ACHN (cell line): Measurements from ENCODE around the gene SMOC2.

Experiments
- DNase-seq: peaks from one replicate; pipeline ENCODE4 v3.0.0-alpha.2; 2015
- in situ Hi-C: cut with HindIII; loops from 2 replicates; pipeline ENCODE4 v1.10.0; 2017; ENCODE audit warnings: low sequenced_read_pairs, low pct_ligation_motif_present, low pct_unique_long_range_greater_than_20kb

SMOC2 gene

DNA sequence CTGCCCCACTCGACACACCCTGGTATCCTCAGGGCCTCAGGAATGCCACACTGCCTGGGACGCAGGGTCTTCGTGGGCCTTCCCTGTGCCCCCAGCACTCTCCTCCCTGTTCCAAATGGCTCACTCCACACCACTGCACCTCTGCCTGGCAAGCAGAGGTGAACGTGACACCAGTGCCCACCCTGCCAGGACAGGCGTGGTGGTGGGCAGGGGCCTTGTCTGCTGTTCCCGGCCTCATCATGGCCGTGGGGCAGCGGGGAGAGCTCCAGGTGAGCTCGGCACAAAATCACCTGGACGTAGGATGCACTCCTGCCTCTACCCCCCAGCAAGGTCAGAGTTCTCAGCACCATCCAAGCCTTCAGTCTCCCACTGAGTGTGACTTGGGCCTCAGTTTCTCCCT, 202.4 kb downstream of the SMOC2 start:
- in situ Hi-C loops, result no loop called here
- no peak for DNase-seq

DNA sequence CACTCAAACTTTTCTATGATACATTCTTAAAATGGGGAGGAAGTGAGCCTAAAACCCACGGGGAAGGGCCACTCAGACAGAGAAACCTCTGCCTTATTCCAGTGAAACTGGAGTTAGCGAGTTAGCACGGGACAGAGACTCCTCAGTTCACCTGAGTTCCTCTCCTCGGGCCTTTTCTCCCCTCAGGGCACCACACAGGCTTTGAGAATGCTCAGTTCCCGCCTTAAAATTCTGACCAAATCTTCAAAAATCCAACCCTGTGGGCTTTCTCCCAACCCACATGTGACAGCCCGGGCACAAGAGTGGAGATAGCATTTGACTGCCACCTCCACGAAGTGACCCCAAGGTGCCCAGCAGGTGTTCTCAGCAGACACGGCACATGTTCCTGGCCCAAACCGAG, 204.3 kb downstream of the SMOC2 start:
- DNase-seq, result no peak
- in situ Hi-C loops, result no loop called here

DNA sequence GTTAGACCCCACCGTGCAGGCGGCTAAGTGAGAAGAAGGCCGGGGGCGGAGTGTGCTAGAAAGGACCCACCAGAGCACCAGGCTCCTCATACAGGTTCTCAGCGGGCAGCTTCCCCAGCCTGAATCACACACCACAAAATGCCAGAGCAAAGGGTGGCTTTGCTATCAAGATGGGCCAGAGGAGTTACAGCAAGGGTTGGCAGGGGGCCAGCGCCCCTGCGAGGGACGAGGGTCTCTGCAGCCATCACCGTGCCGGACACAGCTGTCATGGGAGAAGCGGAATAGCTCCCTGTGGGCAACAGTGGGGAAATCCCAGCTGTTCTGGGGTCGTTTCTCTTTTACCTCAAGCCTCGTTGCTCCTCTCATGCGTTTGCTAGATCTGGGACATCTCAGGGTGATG, 206.3 kb downstream of the SMOC2 start:
- DNase-seq, result no peak
- in situ Hi-C loops, result no loop called here

DNA sequence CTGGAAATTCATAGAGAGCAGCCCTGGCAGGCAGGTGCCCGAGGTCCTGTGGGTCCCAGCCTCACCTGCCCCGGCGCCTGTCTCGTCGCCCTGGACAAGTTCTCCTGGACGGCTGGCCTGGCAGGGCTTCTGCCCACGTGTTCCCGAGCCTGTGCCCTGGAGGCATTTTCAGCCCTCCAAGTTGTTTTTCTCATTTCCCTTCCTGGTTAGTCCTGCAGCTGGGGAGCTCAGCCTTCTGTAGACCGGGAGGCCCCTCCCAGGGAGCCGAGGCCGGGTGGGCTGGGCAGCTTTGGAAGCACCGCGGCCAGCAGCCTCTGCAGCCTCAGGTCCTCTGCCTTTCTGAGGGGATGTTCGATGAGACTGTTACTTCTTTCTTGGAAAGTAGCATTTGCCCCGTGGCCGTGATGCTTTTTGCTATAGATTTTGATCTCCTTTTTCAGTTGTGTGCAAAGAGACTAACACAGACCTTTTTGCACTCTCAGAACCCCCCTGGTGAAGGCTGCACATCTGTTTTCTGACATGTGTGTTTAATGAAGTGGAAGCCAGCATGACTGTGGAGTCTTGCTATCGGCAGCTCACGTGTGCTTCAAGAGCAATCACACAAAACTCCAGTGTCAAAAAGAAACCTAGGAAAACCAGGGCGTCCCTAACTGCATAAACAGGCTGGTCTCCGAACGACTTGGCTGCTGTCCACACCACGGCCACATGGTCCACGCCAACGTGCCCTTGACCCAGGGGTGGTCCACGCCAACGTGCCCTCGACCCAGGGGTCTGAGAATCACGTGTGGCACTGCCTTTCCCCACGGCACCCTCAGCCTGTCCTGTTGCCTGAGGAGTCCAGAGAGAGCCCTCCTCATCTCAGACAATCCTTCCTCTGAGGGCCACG, 207.5 kb downstream of the SMOC2 start:
- in situ Hi-C loops, result no loop called here
- no peak for DNase-seq

DNA sequence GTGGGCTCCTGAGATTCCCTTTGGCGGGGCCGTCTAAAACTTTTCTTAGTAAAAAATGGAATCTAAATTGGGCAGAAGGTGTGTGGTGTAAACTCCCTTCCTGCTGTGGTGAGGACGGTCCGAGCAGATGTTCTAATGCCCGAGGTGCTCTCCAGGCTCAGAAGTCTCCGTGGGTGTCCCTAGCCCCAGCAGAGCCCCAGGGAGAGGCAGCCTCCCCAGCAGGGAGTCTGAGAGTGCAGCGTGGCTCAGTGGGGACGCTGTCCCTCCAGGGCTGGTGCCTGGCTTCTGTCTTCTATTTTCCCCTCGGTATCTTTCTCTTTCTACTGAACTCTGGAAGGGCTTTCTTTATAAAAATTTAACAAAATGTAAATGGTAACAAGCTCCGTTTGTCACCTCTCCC, 208.2 kb downstream of the SMOC2 start:
- no peak for DNase-seq
- in situ Hi-C loops, result no loop called here

DNA sequence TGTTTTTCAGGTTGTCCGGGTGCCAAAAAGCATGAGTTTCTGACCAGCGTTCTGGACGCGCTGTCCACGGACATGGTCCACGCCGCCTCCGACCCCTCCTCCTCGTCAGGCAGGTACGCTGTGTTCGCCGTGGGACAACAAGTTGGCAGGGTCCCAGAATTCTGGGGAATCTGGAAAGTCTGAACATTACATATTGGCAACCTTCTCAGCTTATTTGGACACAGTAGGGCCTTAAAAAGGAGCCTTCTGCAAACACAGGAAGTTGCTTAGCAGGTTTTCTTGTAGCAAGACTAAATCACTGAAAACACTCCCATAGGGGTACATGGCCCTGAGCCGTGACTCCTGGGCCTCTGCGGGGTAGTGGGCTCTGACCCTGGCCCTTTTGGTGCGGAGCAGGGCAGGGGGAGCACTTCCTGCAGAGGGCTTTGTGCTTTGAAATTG, 209.7 kb downstream of the SMOC2 start:
- no peak for DNase-seq
- in situ Hi-C loops, result no loop called here

DNA sequence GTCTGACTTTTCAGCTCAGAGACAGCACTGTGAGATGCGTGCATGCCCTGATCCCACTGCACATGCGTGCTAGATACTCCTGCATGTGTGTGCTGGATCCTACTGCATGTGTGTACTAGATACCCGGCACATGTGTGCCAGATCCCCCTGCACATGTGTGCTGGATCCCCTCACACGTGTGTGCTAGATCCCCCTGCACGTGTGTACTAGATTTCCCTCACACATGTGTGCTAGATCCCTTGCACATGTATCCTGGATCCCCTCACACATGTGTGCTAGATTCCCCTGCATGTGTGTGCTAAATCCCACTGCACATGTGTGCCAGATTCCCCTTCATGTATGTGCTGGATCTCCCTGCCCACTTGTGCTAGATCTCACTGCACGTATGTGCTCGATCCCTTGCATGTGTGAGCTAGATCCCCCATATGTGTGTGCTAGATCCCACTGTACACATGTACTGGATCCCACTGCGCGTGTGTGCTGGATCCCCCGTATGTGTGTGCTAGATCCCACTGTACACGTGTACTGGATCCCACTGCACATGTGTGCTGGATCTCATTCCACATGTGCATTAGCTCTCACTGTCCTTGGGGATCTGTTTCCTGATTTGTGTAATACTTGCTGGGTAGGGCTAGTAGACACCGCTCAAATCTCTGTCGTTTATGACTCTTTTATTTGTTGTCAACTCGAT, 214.6 kb downstream of the SMOC2 start:
- in situ Hi-C loops, result no loop called here

DNA sequence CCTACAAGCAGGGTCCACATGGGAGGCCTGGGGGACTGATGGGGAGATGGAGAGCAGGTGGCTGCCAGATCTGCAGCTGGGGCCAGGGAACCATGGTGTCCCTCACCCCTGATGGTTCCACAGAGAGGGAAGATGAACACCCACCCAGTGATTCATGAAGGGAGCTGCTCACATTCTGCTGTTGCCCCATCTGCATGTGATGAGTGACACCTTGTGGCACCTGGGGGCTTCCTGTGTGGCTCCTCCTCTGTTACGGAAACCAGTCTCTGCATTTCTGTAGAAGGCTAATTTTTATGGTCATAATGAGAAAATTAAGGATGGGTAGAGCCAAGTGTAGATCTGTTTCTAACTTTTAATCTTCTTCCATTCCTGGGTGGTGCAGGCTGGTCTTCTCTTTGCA, 217.1 kb downstream of the SMOC2 start:
- in situ Hi-C loops, result no loop called here
- no peak for DNase-seq

More for the DNA sequence above, 214.6 kb downstream of the SMOC2 start:
- DNase-seq, result no peak

DNA sequence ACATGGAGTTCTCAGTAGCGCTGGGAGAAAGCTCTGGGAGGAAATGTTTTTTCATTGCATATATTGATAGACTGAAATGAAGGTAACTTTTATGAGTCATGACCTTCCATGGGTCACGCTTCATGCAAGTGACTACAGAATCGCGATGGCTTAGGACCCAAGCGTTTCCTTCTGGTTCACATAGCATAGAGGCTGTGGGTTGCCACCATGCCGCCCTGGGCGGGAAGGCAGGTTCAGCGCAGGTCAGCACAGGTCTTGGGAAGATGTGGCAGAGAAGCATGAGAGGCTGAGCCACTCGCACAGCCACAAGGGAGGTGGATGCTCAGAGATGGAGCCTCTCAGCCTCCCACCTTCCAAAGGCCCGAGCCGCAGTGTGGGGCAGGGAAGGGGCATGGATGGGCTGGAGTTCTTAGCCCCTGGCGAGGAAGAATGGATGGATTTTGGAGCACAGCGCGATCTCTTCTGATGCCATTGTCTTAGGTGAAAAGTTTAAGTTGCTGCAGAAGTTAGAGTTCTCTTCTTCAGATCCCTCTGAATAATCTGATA, 219.5 kb downstream of the SMOC2 start:
- DNase-seq, result no peak
- in situ Hi-C loops, result no loop called here

DNA sequence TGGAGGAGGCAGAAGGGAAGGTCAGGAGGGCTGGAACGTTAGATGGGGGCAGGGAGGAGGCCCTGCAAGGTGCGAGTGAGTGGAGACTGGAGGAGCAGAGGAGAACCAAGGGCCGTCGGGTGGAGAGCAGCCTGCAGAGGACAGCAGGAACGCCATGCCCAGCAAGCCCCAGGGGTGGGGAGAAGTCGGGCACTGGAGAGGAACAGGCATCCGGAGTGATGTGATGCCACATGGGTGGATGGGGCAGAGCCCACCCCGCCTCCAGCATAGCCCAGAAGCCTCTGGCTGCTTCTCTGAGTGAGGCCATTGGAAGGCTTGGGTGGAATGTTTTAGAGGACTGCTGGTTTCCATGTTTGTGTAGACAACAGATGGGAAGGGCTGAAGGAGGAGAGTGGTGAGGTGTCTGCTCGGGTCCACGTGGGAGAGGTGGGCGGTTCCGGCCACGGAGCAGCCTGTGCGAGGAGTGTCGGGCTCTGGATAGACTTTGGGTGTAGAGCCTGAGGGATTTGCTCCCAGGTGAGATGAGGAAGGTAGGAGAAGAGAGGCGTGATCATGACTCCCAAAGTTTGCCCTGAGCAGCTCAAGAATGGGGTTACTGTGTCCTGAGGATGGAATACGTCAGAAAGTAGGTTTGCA, 221.4 kb downstream of the SMOC2 start:
- in situ Hi-C loops, result no loop called here
- no peak for DNase-seq

DNA sequence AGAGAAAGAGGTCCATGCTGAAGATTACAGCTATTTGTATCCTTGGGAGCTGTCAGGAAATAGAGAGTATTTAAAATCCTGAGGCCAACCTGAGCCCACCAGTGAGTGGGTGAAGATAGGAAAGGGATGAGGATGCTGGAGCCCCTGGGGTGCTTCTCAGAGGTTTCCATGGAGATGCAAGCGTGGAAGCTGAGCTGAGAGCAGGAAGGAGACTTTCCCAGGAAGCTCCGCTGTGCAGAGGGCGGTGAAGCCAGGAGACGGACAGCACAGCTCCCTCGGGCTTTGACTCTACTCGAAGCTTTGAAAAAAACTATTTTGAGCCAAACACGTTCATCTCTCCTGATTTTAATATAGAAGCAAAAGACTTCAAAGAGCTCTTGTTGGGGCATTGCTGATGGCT, 222.1 kb downstream of the SMOC2 start:
- in situ Hi-C loops, result no loop called here
- DNase-seq, result no peak

DNA sequence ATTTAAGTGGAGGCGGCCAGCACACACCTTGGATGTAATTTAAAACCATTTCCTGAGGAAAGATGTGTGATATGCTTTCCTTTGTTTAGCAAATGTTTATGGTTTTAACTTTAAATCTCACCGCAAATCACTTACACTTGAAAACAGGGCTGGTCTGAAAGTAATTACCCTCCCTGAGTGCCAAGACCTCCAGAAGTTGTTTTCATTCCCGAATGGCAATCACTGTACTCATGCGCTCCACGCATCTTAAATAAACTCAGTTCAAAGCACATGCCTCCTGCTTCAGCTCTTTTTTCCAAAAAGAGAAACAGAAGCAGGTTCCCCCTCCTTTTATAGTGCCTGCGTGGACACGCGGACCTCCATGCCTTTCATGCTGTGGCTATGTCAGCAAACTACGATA, 224.0 kb downstream of the SMOC2 start:
- in situ Hi-C loops, result no loop called here
- DNase-seq, result no peak

DNA sequence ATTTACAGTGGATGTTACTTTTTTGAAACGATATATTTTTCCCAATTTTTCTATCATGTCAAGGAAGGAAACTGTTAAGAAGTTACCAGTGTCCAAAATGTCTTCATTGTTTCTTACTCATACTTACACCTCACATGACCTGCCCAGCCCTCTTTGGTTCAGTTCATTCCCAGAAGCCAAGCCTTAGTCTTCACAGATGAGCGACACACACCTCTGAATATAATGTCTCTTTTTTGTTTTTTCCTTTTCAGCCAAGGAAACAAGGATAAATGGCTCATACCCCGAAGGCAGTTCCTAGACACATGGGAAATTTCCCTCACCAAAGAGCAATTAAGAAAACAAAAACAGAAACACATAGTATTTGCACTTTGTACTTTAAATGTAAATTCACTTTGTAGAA, 225.2 kb downstream of the SMOC2 start:
- no peak for DNase-seq
- in situ Hi-C loops, result no loop called here

DNA sequence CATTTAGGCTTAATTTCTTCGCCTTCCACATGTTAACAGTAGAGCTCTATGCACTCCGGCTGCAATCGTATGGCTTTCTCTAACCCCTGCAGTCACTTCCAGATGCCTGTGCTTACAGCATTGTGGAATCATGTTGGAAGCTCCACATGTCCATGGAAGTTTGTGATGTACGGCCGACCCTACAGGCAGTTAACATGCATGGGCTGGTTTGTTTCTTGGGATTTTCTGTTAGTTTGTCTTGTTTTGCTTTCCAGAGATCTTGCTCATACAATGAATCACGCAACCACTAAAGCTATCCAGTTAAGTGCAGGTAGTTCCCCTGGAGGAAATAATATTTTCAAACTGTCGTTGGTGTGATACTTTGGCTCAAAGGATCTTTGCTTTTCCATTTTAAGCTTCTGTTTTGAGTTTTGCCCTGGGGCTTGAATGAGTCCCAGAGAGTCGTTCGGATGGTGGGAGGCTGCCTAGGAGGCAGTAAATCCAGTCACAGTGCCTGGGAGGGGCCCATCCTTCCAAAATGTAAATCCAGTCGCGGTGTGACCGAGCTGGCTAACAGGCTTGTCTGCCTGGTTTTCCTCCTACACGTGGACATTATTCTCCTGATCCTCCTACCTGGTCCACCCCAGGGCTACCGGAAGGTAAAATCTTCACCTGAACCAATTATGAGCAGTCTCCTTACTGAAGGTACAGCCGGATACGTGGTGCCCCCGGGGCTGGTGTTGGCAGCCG, 225.9 kb downstream of the SMOC2 start:
- no peak for DNase-seq
- in situ Hi-C loops, result no loop called here

DNA sequence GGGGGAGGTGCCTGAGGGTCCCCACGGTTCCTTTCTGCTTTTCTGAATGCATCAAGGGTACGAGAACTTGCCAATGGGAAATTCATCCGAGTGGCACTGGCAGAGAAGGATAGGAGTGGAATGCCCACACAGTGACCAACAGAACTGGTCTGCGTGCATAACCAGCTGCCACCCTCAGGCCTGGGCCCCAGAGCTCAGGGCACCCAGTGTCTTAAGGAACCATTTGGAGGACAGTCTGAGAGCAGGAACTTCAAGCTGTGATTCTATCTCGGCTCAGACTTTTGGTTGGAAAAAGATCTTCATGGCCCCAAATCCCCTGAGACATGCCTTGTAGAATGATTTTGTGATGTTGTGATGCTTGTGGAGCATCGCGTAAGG, 226.4 kb downstream of the SMOC2 start:
- in situ Hi-C loops, result no loop called here

DNA sequence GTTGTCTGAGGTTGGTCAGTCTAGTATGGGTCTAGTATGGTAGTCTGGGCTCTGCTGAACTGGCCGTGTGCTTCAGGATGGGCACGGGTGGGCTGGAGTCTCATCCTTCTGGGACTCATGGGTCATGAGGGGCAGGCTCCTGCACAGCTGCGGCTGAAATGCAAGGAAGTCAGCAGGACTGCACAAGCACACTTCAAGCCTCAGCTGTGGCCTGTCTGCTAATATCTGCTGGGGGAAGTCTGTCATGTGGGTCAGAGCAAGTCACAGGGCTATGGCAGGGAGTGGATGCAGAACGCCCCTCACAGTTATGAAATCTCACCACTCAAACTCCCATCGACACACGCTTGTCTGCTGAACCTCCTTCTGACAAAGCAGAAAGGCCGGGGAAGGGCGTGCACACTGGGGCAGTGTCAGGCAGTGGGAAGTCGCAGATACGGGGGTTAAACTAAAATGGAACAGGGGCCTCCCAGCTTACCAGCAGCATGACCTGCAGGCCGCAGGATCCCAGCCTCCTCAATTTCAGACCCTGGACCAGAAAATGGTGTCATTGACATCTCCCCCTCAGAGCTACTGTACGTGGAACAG, 229.5 kb downstream of the SMOC2 start:
- in situ Hi-C loops, result no loop called here

More for the DNA sequence above, 226.4 kb downstream of the SMOC2 start:
- no peak for DNase-seq

DNA sequence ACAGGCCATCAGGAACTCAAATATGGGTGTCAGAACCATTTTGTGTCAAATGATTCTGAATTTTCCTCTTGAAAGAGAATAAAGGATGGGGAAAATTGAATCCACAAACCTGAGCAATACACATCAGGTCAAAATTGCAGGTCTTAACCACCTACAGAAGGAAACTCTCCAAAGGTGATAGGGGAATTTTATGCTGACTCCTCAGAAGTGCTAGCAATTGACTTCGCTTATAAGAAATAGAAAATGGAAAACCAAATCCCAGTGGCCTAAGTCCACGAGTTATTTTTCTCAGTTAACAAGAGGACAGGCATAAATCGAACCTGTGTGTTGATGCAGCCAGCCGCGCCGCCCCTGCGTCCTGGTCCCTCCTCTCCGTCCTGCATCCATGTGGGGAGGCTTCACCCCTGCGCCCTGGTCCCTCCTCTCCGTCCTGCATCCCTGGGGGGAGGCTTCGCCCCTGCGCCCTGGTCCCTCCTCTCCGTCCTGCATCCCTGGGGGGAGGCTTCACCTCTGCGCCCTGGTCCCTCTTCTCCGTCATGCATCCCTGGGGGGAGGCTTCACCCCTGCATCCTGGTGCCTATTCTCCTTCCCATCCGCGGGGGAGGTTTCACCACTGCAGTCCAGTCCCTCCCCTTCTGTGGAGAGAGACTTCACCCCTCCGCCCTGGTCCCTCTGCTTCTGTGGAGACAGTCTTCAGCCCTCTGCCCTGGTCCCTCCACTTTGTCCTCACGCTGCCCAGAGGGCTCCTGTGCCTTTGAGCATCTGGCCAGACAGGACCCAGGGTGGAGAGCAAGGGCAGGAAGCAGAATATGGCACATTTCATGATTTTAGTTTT, 230.3 kb downstream of the SMOC2 start:
- in situ Hi-C loops, result no loop called here
- no peak for DNase-seq

More for the DNA sequence above, 229.5 kb downstream of the SMOC2 start:
- DNase-seq, result no peak
